NCI-H2171 treated with DMSO at 0.1 percent for 48 hours (cell line): ENCODE data around the gene SREK1IP1.
A peak's percentile ranks its signal among the peaks of the same experiment; 100 is the strongest.

ENCODE experiments used
- DNase-seq: peaks from one replicate; lab custom pipeline; 2025; lab: John Stamatoyannopoulos, UW

Gene SREK1IP1

GRCh38 chr5:64768358-64769312, at the start of gene SREK1IP1, which contains the start of gene CWC27:
Gene SREK1IP1 (minus strand): TSS chr5:64768691. CDS start chr5:64768517, 174 bp downstream.
Gene CWC27 (plus strand): TSS chr5:64768930. CDS start chr5:64769147, 217 bp downstream.
- peak; percentile 85 for DNase-seq

- DNase-seq: no peak
These were observed 49.8 kb upstream of the SREK1IP1 start for GRCh38 chr5:64818245-64818644.

- no peak for DNase-seq
These were observed 45.6 kb upstream of the SREK1IP1 start for GRCh38 chr5:64814073-64814472.

GRCh38 chr5:64811050-64811640, 42.7 kb upstream of the SREK1IP1 start:
- peak; percentile 53 for DNase-seq

- no peak for DNase-seq
These were observed 39.0 kb upstream of the SREK1IP1 start for GRCh38 chr5:64807520-64807919.

- no peak for DNase-seq
These were observed 38.0 kb upstream of the SREK1IP1 start for GRCh38 chr5:64806537-64806936.

- DNase-seq: no peak
These were observed 32.4 kb upstream of the SREK1IP1 start for GRCh38 chr5:64800926-64801325.

GRCh38 chr5:64796301-64796700, 27.8 kb upstream of the SREK1IP1 start:
- DNase-seq: no peak

- no peak for DNase-seq
These were observed 25.7 kb upstream of the SREK1IP1 start for GRCh38 chr5:64794053-64794770.

GRCh38 chr5:64792469-64792868, 24.0 kb upstream of the SREK1IP1 start:
- DNase-seq: no peak

- DNase-seq: no peak
These were observed 21.7 kb upstream of the SREK1IP1 start for GRCh38 chr5:64790210-64790609.

- no peak for DNase-seq
These were observed 21.0 kb upstream of the SREK1IP1 start for GRCh38 chr5:64789457-64789856.

GRCh38 chr5:64788156-64788555, 19.7 kb upstream of the SREK1IP1 start:
- DNase-seq: no peak

- DNase-seq: no peak
These were observed 17.9 kb upstream of the SREK1IP1 start for GRCh38 chr5:64786372-64786771.

GRCh38 chr5:64784451-64785025, 16.0 kb upstream of the SREK1IP1 start:
- peak; percentile 66 for DNase-seq

- DNase-seq: no peak
These were observed 6.8 kb upstream of the SREK1IP1 start for GRCh38 chr5:64775291-64775690.

GRCh38 chr5:64773533-64773932, 5.0 kb upstream of the SREK1IP1 start:
- DNase-seq: no peak

GRCh38 chr5:64771736-64772135, 3.2 kb upstream of the SREK1IP1 start:
- no peak for DNase-seq

- no peak for DNase-seq
These were observed 1.4 kb upstream of the SREK1IP1 start for GRCh38 chr5:64769855-64770254.

- peak; percentile 24 for DNase-seq
These were observed 533 bp downstream of the SREK1IP1 start for GRCh38 chr5:64767959-64768357.

- no peak for DNase-seq
These were observed 1.6 kb downstream of the SREK1IP1 start for GRCh38 chr5:64766941-64767340.
